Activated CD8-positive, alpha-beta memory T cell treated with anti-CD3 and anti-CD28 coated beads for 4 hours (primary cell): ENCODE measurements around the gene FIS1.
"Not testable (repeated sequence)": the region's sequence is repeated elsewhere in the genome, so short reads cannot be mapped to it uniquely, and the experiment has no call there.

ENCODE experiments used
- DNase-seq, 2 donors: peaks; one replicate each; pipeline ENCODE4 v3.0.0-alpha.2; 2020; ENCODE audit warnings: low read depth in 2 of 2

FIS1 gene

DNA sequence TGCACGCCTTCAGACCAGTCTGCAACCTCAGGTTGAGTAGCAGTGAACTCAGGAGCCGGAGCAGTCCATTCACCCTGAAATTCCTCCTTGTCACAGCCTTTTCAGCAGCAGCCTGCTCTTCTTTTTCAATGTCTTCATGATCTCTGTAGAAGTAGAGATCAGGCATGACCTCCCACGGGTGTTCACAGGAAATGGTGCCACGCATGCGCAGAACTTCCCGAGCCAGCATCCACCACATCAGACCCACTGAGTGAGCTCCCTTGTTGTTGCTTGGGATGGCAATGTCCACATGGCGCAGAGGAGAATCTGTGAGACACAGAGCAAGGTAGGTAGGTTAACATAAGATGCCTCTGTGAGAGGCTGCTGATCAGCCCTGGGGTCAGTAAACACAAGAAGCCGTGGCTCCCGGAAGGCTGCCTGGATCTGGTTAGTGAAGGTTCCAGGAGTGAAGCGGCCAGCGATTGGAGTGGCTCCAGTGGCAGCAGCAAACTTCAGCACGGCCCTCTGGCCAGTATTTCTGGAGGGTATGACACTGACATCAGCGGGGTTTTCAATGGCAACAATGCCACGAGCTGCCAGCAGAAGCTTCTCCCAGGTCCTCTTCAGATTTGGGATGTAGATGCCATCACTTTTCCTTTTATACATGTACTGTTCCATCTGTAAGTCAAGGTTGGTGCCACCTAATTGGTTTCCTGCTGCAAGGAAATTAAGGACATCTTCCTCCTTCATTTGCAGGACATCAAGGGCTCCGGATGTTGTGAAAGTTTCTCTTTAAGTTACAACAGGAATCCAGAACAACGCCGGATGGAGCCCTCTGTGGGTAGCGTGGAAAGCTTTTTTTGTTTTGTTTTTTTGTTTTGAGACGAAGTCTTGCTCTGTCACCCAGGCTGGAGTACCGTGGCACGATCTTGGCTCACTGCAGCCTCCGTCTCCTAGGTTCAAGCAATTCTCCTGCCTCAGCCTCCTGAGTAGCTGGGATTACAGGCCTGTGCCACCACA, 40.8 kb downstream of the FIS1 start:
- DNase-seq = not testable (repeated sequence)

DNA sequence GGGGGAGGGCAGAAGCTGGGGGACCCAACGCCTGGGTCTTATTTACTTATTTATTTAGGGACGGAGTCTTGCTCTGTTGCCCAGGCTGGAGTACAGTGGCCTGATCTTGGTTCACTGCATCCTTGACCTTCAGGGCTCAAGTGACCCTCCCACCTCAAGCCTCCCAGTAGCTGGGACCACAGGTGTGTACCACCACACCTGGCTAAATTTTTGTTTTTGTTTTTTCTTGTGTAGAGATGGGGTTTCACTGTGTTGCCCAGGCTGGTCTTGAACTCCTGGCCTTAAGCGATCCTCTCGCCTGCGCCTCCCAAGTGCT, 42.3 kb downstream of the FIS1 start:
- no peak for DNase-seq

DNA sequence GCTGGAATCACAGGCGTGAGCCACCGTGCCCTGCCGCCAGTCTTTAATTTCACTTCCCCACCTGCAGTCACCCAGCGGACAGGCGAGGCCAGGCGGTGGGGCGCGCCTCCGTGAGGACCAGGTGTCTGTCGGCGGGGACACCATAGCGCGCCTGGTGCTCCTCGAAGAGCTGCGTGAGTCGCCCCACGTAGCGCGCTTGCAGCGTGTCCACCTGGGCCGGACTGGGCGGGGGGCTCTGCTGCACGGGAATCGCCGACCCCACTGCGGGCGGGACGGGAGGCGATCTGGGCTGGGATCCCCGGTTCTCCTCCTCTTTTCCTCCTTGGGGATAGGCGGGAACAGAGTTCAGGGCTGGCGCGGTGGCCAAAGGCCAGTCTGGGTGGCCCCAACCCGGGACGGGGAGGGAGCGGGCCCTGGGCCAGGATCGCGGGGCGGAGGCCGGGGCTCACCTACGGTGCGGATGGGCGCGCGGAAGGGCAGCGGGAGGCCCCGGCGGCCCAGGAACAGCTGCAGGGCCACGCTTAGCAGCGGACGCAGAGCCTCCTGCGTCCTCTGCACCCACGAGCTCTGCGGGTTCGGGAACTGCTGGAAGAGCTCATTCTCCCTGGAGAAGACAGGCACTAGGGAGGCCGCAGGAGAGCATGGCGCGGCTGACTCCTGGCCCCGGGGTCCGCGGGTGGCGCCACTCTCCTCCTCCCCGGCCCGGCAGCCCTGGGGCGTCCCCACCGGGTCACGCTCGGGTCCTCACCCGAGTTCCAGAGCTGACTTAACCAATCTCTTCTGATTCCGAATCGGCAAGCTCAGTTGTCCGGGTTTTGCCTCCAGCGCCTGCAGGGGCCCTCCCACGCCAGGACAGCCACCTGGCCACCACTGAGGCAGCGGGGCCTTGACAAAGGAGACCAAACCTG, 42.9 kb downstream of the FIS1 start:
- no peak for DNase-seq

DNA sequence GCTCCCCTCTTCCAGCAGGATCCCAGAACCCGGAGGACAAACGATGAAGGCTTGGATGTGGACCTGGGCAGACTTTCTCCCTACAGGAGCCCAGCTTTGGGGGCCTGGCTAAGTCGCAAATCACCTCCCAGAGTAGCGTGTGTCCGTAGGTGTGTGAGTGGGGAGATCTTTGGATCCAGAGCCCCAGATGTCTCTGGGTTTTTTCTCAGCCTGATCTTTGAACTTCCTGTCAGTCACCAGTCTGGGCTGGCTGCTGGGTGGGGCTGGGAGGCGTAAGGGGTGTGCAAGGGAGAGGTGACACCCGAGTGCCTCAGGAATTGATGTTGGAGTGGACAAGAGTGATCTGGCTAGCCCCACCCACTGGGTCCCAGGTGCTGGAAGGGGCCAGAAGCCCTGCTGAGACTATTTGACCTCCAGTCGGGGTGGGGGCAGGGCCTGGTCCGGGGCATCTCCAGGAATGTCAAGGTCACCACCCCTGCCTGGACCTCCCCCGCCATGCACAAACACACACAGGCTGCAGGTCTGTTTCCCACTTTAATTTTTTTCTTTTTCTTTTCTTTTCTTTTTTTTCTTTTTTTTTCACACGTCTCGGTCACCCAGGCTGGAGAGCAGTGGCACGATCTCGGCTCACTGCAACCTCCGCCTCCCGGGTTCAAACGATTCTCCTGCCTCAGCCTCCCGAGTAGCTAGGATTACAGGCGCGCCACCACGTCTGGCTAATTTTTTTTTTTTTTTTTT, 43.9 kb downstream of the FIS1 start, which contains the start of gene MOGAT3:
MOGAT3 (minus strand) TSS at position 175 of the 738 bp plus-strand sequence. CDS start 182 bp downstream, outside the sequence.
- DNase-seq = no peak

DNA sequence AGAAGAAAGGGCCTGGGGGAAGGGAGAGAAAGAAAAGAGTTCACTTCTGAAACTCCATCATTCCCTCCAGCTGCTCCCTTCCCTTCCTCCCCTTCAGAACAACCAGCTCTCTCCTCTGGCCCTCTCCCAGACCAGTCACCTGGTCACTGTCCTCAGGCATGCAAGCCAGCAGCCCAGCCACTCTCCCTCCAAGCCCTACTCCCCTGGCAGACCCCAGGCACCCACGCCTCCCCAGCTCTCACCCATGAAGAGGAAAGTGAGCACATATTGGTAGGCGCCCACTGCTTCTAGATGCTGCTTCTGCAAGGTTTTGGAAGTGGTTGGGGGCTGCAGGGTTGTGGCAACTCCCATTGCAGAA, 44.4 kb downstream of the FIS1 start:
- DNase-seq = no peak

DNA sequence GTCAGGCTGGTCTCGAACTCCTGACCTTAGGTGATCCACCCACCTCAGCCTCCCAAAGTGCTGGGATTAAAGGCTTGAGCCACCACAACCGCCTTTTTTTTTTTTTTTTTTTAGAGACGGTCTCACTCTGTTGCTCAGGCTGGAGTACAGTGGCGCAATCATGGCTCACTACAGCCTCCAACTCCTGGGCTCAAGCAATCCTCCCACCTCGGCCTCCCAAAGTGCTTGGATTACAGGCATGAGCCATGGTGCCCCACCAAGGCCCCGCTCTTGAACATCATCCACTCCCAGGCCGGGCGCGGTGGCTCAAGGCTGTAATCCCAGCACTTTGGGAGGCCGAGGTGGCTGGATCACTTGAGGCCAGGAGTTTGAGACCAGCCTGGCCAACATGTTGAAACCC, 45.4 kb downstream of the FIS1 start:
- DNase-seq = not testable (repeated sequence)

GRCh38 chr7:101198476-101198875, 46.4 kb downstream of the FIS1 start:
- DNase-seq = no peak

DNA sequence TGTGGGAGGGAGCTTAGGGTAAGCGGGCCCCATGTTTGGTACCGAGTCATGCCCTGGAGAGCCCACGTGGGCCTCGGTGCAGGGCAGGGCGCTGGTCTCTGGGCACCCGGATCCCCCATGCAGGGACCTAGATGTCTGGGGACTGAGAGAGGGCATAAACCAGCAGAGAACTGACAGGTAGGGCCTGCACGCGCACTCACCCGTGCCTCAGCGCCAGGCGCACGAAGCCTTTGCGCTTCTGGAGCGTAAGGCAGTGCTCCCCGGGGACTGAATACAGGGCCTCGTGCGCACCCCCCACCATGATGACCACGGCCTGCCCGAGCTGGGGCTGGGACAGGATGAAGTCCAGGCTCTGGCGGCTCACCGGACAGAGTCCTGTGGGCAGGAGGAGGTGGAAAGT, 46.9 kb downstream of the FIS1 start:
- DNase-seq = no peak

GRCh38 chr7:101195884-101196283, 49.0 kb downstream of the FIS1 start:
- DNase-seq = no peak
